NCI-H2171 treated with DMSO at 0.1 percent for 48 hours (cell line): Measurements from ENCODE around the gene RAPGEF1.

Source experiments
- DNase-seq: peaks from one replicate; lab custom pipeline; 2025; lab: John Stamatoyannopoulos, UW

The RAPGEF1 gene

DNA sequence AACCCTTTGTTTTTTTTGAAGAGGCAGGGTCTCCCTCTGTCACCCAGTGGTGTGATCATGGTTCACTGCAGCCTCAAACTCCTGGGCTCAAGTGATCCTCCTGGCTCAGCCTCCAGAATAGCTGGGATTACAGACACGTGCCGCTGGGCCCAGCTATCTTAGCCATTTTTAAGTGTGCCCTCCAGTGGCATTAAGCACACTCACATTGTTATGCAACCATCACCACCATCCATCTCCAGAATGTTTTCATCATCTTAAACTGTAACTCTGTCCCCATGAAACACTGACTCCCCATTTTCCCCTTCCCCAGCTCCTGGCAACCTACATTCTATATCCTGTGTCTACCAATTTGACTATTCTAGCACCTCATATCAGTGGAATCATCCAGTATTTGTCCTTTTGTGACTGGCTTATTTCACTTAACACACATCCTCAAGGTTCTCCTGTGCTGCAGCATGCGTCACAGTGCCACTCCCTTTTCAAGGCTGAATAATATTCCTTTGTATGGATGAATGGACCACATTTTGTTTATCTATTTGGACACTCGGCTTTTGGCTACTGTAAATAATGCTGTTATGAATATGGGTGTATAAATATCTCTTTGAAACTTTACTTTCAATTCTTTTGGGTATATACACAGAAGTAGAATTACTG, 12.5 kb upstream of the RAPGEF1 start:
- no peak for DNase-seq

DNA sequence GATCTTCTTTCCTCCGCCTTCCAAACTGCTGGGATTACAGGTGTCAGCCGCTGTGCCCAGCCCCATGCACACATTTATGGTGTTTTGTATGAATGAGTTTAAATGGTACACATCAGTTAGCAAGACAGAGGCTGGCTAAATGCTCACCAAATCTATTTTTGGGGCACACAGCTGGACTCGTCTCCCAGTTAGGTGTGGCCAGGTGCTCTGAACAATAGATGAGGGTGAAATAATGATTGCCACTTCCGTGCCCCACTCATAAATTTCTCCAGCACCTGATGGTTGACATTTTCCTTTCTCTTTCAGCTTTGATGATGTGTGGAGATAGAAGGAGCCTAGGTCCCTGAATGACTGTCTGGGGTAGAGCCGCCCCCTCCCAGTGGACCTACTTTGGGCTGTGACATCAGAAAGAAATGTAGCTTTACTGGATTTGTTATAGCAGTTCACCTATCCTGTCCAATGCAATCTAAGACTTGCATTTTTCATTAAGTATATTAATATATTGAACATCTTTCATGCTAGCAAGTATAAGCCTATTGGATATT, 8.6 kb upstream of the RAPGEF1 start:
- no peak for DNase-seq

- DNase-seq, result peak; percentile 74
Observed at GRCh38 chr9:131747352-131747751, 7.5 kb upstream of the RAPGEF1 start.

DNA sequence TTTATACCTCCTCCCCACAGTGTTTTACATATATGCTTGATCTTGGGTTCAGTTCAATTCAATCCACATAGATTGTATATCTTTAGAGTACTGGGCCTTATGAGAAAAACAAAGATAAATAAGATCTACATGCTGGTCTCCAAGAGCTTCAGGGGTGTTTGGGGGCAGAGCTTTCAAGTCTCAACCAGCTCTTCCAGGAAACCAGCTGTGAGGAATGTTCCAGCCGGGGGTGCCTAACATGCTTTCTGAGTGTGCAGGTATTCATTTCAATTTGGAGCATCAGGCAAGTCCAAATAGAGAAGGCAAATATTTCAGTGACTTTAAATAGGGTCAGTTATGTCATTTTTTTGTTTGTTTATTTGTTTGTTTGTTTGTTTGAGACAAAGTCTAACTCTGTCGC, 5.7 kb upstream of the RAPGEF1 start:
- no peak for DNase-seq

DNA sequence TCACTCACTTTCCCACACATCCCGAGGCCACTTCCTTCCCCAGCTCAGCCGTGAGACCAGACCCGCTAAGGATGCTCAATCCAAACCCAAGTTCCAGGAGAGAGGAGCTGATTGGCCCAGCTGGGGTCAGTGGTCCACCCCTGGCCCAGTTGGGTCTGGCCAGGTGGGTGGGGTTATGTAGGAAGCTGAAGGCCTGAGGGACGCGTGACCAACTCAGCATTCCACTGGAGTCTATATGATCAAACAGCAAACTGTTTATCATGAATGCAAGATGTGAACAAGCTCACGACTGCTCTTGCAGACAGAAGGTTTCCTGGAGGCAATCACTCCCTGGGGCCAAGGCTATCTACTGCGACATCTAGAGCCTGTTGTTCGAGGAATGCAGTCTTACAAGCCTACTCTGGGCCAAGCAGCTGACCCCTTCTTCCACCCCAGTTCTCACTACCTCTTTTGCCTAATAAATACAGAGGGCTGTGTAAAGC, 4.9 kb upstream of the RAPGEF1 start:
- no peak for DNase-seq

- peak; percentile 53 for DNase-seq
Observed at GRCh38 chr9:131744171-131744719, 4.4 kb upstream of the RAPGEF1 start.

DNA sequence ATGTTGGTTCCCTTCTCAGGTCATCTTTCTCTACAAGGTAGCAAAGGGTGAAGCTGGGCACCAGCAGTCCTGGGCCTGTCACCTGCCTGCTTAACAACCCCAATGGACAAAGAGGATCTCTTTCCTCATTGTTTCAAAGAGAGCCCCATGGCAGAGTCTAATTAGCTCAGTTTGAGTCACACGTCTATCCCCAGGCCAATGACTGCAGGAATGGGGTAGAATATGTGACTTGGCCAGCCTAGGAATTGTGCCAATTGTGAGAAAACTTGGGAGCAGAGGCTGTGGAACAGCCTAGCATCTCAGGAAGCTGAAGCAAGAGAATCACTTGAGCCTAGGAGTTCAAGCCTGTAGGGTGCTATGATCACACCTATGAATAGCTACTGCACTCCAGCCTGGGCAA, 3.6 kb upstream of the RAPGEF1 start:
- no peak for DNase-seq

DNA sequence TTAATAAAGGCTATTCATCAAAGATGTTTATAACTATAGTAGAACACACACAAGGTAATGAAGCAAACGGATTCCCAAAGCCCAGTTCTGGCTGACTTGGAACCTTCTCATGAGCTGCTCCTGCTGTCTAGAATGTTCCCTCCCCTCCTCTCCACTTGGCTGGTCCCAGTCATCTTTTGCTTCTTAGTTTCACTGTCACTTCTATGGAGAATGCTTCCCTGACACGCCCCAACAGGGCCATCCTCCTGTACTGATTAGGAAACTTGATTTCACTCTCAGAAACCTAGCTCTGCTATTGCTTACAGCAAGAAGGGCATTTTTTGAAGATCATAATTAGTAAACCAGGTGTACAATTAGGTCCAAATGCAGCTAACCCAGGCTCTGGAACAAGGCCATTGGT, 3.2 kb upstream of the RAPGEF1 start:
- no peak for DNase-seq

DNA sequence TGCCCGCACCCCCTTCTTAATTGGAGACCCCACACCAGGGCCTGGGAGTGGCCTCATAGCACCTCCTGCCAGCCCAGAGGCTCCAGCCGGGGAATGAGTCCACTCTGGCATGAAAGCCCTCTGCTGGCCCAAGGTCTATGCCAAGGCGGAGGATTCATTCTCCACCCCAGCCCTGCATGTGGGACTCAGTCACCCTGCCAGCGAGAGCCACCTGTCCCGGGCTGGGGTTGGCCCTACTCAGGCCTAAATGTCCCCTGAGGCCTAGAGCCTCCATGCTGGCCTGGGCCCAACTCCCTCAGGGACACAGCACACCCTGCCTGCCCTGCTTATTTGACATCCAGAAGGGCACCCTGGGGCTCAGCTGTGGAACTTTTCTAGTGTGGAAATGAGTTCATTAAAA, 1.0 kb upstream of the RAPGEF1 start:
- no peak for DNase-seq

DNA sequence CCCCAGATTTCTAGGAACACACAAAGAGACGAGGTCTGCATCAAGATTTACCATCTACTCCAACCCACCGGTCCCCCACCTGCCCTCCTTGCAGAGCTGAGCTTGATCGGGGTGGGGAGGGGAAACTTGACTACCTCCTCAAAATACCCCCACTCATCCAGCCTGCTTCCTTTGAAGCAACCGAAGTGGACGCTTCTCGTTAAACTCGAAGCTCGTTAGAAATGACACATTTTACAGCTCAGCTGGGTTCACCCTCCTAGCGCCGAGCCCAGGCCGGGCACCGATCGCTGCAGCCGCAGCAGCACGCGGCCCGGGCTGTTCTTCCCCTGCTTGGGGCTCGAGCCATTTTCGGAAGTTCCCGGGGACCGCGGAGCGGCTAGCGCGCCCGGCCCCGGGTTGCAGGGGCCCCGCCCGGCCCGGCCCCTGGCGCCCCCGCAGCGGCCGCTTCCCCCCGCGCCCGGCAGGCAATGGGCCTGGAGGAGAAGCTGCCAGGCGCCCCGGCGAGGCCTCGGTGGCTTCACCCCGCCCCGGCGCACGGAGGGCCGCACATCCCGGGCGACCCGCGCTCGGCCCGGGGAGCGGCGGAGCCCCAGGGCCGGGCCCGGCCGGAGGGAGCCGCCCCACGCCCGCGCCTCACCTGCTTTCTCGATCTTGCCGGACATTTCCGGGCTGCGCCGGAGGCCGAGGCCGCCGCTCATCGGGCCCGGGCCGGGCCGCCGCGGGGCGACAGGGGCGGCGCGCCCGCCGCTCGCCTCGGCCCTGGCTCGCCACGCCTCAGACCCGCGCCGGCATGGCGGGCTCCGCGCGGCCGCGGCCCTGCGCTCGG, 530 bp downstream of the RAPGEF1 start:
- peak; percentile 55 for DNase-seq

GRCh38 chr9:131738293-131739132, 1.4 kb downstream of the RAPGEF1 start:
- DNase-seq, result no peak

DNA sequence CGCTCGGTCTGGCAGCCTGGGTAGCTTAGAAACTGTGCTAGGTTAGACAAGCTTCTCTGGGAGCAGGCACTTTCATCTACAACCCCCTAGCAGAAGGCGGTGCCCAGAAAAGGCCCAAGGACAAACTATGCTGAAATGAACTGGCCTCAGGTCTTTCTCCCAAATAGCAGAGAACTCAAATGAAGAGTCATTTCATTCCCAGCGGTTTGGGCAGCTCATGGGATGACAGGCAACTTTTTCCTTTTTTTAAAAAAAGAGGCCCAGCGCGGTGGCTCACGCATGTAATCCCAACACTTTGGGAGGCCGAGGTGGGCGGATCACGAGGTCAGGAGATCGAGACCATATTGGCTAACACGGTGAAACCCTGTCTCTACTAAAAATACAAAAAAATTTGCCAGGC, 2.5 kb downstream of the RAPGEF1 start:
- no peak for DNase-seq

- DNase-seq, result no peak
Observed at GRCh38 chr9:131736431-131736830, 3.4 kb downstream of the RAPGEF1 start.

DNA sequence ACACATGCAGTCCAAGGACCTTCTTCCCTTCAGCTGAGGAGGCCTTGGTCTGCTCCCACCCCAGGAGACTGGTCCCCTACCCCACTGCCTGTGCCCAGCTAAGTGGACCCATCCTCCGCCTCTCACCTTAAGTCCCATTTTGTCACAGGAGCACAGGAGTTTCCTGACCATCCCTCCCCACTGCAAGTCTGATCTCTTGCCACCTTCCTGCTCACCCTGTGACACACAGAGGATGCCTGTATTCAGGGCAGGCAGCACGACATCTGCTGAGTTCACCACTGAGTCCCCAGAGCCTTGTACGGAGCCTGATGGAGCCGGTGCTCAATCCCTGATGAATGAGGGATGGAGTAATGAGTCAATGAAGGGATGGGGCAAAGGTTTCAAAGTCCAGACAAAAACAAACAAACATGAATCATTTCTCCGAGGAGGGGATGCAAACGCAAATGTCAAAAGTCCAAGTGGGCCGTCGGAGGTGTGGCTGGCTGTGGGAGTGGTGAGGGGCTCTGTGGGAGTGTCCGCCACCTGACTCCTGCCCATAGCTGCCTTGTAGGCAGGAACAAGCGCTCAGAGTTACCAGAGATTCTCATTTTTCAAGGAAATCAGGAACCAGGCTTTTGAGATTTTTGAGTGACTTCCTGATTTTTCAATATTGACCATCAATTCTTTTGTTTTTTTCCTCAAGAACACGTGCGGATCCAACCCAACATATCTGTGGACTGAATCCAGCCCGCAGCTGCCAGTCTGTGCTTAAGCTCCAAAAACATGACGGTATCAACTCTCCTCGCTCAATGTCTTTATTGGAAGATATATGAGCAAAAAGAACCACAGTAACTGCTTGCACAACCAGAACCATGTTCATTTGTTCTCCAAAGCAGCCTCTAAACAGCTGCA, 4.4 kb downstream of the RAPGEF1 start:
- no peak for DNase-seq

DNA sequence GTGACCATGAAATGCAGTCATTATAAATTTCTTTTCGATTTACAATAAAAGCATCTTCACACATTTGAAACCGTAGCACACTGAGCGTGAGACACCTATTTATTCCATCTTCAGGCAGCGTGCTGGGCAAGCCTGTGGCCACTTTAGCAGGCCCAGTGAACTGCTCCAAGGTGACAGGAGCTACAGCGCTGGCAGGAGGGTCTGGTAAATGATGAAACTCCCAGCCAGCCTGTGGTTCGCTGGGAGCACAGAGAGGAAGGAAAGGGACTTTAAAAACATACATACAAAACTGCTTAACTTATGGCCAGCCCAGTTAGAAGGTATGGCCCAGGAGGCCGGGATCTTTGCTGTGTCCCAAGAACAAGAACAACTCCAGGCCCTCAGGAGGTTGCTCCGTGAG, 5.1 kb downstream of the RAPGEF1 start:
- no peak for DNase-seq

GRCh38 chr9:131734165-131734610, 5.7 kb downstream of the RAPGEF1 start:
- DNase-seq, result peak; percentile 78

DNA sequence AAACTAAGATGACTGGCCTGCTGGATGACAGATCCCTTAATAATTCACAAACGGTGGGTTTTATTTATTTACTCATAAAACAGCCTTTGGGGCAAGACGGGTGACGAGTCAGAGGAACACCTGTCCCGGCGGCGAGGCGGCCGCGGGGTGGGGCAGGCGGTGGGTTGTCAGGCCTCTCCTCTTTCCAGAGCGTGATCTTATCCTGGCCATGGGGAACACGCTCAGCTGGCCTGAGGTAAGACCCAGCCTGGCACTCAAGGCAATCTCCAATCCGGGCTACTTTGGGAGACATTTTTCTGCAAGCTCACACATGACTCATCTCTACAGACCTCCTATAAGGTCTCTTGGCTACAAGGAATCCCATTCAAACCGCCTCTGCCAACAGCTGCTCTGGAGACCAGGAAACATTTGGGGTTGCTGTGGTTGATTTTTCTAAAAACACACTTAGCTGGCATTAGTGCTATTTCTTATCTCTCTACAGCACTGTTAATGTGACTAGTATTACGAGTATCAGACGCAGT, 6.3 kb downstream of the RAPGEF1 start:
- DNase-seq, result peak; percentile 52

GRCh38 chr9:131732636-131733289, 7.1 kb downstream of the RAPGEF1 start:
- DNase-seq, result no peak

DNA sequence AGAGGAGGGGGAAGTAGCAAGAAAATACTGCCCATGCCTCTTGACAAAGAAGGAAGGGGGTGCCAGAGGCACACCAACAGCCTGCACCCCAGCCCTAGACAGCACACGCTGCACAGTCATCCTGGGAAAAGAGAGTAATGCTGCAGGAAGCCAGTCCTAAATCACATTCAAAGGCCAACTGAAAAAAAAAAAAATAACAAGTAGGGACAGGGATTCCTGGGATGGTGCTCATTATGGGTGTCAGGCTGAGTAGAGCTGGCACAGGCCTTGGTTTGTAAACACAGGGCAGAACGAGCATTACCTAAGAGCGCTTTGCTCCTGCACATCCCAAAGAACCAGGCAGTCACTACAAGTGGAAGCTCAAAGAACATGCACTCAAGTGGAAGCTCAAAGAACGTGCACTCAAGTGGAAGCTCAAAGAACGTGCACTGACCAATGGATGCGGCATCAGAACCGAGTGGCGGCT, 7.8 kb downstream of the RAPGEF1 start:
- peak; percentile 62 for DNase-seq

DNA sequence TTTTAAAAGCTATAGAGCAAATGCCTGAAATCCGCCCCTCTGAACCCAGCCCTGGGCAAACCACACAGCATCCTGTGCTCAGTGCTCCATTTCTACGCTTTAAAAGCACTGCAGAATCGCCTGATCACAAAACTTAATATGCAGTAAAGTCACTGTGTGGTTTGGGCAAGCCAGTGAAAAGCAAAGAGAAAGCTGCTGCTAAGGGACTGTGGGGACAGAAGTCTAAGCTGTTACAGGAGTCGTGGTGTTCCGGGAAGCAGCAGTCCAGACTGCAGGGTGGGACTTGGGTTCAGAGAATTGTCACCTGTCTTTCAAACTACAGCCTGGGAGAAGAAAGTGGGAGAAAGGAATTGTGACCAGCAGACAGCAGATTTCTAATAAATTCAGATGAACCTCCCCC, 8.2 kb downstream of the RAPGEF1 start:
- DNase-seq, result peak; percentile 37
